ENCODE results near the gene LRRC3B. TPM values are rescaled to one million over a fixed set of nuclear protein-coding genes. Genes with fewer than 3 reads are reported as not detected.

LRRC3B gene
- total RNA-seq, 4 donors from 2014 or later = under 0.01 to 0.52 TPM; not detected in 2

DNA sequence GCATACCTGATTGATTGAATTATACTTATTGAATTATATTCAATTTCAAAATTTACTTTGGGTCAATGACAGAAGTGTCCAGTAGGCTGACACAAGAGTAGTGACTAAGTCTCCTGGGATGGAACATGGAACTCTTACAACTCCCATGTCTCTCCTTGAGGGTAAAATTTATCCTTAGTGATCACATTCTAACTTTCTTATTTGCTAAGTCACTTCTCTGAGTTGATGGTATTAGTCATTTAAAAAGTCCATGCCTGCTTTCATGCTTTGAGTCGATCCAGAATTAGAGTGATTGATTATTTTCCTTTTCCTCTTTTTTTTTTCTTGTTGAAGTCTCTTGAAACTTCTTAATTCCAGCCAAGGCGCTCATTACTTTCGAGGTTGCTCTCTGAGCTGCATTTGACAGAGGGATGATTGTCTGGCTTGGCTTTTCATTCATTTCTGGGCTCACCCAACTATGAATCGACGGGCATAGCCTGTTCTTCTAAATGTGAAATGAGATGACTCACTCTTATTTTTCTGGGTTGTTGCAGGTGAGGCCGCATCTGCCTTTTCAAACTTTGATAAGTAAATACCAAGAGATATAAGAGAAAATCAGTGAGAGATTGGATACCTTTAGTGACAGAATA is 34.9 kb downstream of the LRRC3B start:
- WGBS = 76% methylated on average over 6 of the region's 6 CpGs
- Histone ChIP-seq H3K9me3 (no peaks in the 10 kb centered on the region), H3K27ac (replicated peaks in 1 of 4) (no peak overlapping the region), H3K36me3 (no peaks in the 10 kb centered on the region), H3K27me3 (no peaks in the 10 kb centered on the region), H3K4me3 (no peak overlapping the region), H3K4me1 (peaks cover 0 to 10% (median 4%) of the 10 kb centered on the region in 4 donors)
- intact Hi-C loops (cut with DNase I) = no loop called here
- no peak for TF ChIP-seq EP300 (IDR thresholded peaks at IDR 0.05)
- no peak for TF ChIP-seq POLR2AphosphoS5 (IDR thresholded peaks at IDR 0.05)
- no peak for TF ChIP-seq POLR2A (IDR thresholded peaks at IDR 0.05; ENCODE audit: low read depth)
- TF ChIP-seq, protein P1, sequence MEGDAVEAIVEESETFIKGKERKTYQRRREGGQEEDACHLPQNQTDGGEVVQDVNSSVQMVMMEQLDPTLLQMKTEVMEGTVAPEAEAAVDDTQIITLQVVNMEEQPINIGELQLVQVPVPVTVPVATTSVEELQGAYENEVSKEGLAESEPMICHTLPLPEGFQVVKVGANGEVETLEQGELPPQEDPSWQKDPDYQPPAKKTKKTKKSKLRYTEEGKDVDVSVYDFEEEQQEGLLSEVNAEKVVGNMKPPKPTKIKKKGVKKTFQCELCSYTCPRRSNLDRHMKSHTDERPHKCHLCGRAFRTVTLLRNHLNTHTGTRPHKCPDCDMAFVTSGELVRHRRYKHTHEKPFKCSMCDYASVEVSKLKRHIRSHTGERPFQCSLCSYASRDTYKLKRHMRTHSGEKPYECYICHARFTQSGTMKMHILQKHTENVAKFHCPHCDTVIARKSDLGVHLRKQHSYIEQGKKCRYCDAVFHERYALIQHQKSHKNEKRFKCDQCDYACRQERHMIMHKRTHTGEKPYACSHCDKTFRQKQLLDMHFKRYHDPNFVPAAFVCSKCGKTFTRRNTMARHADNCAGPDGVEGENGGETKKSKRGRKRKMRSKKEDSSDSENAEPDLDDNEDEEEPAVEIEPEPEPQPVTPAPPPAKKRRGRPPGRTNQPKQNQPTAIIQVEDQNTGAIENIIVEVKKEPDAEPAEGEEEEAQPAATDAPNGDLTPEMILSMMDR (IDR thresholded peaks at IDR 0.05) = no peak
- no peak for DNase-seq (ENCODE audit: extremely low spot score)

DNA sequence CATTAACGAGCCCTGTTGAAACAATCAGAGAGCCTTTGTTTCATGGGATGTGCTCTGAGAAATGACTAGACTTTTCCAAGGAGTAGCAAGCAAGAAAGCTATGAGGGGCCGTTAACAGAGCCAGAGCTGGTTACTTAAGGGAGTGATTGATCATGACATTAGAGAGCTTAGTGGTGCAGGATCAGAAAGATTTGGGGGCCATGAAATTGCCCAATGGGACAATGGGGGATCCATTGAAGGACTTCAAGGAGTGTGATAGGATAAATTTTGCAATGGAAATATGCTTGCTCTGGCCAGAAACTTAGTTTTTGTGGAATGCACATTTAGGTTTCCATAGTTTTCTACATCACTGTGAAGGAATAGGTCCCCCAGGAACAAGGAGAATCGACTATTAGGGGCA is 45.6 kb downstream of the LRRC3B start:
- H3K9me3 ChIP-seq = no peaks in the 10 kb centered on the region
- H3K36me3 ChIP-seq = no peaks in the 10 kb centered on the region
- DNase-seq (ENCODE audit: extremely low spot score) = no peak
- H3K27ac ChIP-seq (replicated peaks in 1 of 4) = no peak overlapping the region
- no peaks in the 10 kb centered on the region for H3K4me1 ChIP-seq
- intact Hi-C loops (cut with DNase I) = no loop called here
- H3K4me3 ChIP-seq = no peak overlapping the region
- 83% methylated on average over 3 of the region's 3 CpGs for WGBS
- no peaks in the 10 kb centered on the region for H3K27me3 ChIP-seq
- no peak for TF ChIP-seq POLR2A (IDR thresholded peaks at IDR 0.05; ENCODE audit: low read depth)
- TF ChIP-seq POLR2AphosphoS5 (IDR thresholded peaks at IDR 0.05) = no peak
- TF ChIP-seq EP300 (IDR thresholded peaks at IDR 0.05) = no peak
- TF ChIP-seq, protein P1 (IDR thresholded peaks at IDR 0.05) = no peak

DNA sequence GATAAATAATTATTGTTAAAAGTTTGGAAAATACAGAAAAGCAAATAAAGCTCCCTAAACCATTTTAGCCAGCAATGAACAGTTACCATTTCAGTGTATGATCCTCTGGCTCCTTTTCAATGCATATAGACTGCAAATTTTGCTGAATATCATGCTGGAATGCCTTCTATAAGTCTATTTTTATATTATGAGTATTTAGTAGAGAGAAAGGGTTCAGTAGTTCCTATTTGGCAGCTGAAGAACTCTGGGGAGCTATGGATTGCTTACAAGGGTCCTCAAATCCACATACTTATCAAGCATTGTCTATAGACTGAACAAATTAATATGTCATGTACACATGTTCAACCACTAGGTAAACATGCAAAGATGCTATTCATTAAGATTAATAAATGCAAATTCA is 46.1 kb downstream of the LRRC3B start:
- no peak overlapping the region for H3K27ac ChIP-seq (replicated peaks in 1 of 4)
- intact Hi-C loops (cut with DNase I) = no loop called here
- no peak for DNase-seq (ENCODE audit: extremely low spot score)
- H3K4me1 ChIP-seq = no peaks in the 10 kb centered on the region
- no peak overlapping the region for H3K4me3 ChIP-seq
- TF ChIP-seq EP300 (IDR thresholded peaks at IDR 0.05) (no peak), POLR2A (IDR thresholded peaks at IDR 0.05; ENCODE audit: low read depth) (no peak), POLR2AphosphoS5 (IDR thresholded peaks at IDR 0.05) (no peak)
- TF ChIP-seq, protein P1 (IDR thresholded peaks at IDR 0.05) = no peak
- no peaks in the 10 kb centered on the region for H3K9me3 ChIP-seq
- no peaks in the 10 kb centered on the region for H3K27me3 ChIP-seq
- no peaks in the 10 kb centered on the region for H3K36me3 ChIP-seq

DNA sequence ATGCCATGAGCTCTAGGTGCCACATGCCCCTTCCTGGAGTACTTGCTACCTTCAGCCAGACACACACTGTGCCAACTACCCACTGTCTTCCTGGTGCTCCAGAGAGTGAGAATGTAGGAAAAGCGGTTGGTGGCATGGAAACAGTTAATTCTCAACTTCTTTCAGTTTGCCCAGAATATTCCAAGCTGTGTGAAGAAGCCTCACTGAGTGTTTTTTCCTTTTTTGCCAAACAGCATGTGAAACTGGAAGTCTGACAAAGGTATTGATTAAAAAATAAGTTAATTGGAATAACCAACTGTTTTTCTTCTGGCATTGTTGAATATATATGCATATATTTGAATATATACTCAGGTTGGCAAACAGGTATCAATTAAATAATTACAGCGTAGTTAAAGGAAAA is 52.8 kb downstream of the LRRC3B start:
- H3K4me3 ChIP-seq = no peak overlapping the region
- H3K27me3 ChIP-seq = no peaks in the 10 kb centered on the region
- intact Hi-C loops (cut with DNase I) = no loop called here
- no peak overlapping the region for H3K27ac ChIP-seq (replicated peaks in 1 of 4)
- TF ChIP-seq, protein P1 (IDR thresholded peaks at IDR 0.05) = no peak
- TF ChIP-seq EP300 (IDR thresholded peaks at IDR 0.05) (no peak), POLR2A (IDR thresholded peaks at IDR 0.05; ENCODE audit: low read depth) (no peak), POLR2AphosphoS5 (IDR thresholded peaks at IDR 0.05) (no peak)
- H3K4me1 ChIP-seq = no peaks in the 10 kb centered on the region
- WGBS = 100% methylated on average over 2 of the region's 2 CpGs
- no peaks in the 10 kb centered on the region for H3K36me3 ChIP-seq
- no peak for DNase-seq (ENCODE audit: extremely low spot score)
- H3K9me3 ChIP-seq = no peaks in the 10 kb centered on the region

DNA sequence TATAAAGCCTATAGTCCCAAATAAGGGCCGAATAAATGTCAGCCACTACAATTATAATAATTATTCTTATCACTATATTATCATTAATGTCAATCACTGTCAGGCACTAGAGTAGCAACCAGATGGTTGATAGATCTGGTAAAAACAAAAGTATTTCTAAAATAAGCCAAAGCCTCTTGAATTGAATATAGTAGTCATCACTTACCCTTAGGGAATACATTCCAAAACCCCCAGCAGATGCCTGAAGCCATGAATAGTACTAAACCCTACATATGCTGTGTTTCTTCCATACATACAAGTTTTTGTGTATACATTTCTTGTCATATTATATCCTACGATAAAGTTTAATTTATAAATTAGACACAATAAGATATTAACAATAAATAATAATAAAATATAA is 59.1 kb downstream of the LRRC3B start:
- DNase-seq (ENCODE audit: extremely low spot score) = no peak
- intact Hi-C loops (cut with DNase I) = no loop called here
- no peak overlapping the region for H3K4me3 ChIP-seq
- WGBS = 87% methylated on average over 2 of the region's 2 CpGs
- TF ChIP-seq, protein P1 (IDR thresholded peaks at IDR 0.05) = no peak
- TF ChIP-seq EP300 (IDR thresholded peaks at IDR 0.05) = no peak
- TF ChIP-seq POLR2A (IDR thresholded peaks at IDR 0.05; ENCODE audit: low read depth) = no peak
- no peak for TF ChIP-seq POLR2AphosphoS5 (IDR thresholded peaks at IDR 0.05)
- no peaks in the 10 kb centered on the region for H3K27me3 ChIP-seq
- no peak overlapping the region for H3K27ac ChIP-seq (replicated peaks in 1 of 4)
- no peaks in the 10 kb centered on the region for H3K36me3 ChIP-seq
- H3K4me1 ChIP-seq = no peaks in the 10 kb centered on the region
- no peaks in the 10 kb centered on the region for H3K9me3 ChIP-seq
